Measurements from ENCODE around the gene DNAJC5. TPM values are rescaled to one million over a fixed set of nuclear protein-coding genes. Genes with fewer than 3 reads are reported as not detected.

Gene DNAJC5
- total RNA-seq, 1 donor from 2014 or later: 49.8 TPM

DNA sequence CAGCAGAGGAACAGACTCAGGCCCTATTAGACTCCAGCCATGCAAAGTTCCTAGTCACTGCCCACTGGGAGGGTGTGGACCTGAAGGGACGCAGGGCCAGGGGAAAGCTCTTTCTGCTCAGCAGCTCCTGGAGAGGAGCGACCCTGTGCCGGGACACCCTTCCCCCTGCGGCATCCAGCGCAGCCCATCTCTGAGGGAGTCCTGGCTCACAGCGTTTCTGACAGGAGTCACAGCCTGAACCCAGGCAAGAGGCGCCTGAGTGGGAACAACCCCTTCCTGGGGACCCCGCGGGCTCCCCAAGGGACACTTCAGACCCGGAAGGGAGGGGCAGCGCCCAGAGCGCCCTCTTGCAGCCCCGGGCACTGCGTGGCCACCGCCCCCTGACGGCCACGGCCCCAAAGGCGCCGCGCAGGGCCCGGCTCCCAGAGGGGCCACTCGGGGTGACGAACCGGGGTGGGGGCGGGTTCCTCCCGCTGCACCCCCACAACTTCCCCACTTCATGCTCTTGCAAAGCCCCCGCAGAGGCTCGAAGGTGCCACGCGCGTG is 60.4 kb downstream of the DNAJC5 start:
- TF ChIP-seq, protein P1, sequence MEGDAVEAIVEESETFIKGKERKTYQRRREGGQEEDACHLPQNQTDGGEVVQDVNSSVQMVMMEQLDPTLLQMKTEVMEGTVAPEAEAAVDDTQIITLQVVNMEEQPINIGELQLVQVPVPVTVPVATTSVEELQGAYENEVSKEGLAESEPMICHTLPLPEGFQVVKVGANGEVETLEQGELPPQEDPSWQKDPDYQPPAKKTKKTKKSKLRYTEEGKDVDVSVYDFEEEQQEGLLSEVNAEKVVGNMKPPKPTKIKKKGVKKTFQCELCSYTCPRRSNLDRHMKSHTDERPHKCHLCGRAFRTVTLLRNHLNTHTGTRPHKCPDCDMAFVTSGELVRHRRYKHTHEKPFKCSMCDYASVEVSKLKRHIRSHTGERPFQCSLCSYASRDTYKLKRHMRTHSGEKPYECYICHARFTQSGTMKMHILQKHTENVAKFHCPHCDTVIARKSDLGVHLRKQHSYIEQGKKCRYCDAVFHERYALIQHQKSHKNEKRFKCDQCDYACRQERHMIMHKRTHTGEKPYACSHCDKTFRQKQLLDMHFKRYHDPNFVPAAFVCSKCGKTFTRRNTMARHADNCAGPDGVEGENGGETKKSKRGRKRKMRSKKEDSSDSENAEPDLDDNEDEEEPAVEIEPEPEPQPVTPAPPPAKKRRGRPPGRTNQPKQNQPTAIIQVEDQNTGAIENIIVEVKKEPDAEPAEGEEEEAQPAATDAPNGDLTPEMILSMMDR (IDR thresholded peaks at IDR 0.05): peak; percentile 48
- intact Hi-C loops (cut with DNase I): no loop called here
- Histone ChIP-seq H3K4me1 (peaks cover 61% of the 10 kb centered on the region), H3K27me3 (no peaks in the 10 kb centered on the region), H3K36me3 (no peaks in the 10 kb centered on the region), H3K27ac (peak overlapping the region; percentile 92), H3K9me3 (no peaks in the 10 kb centered on the region), H3K4me3 (peak overlapping the region; percentile 94)
- DNase-seq (peak; percentile 85), ATAC-seq (peak; percentile 57)

DNA sequence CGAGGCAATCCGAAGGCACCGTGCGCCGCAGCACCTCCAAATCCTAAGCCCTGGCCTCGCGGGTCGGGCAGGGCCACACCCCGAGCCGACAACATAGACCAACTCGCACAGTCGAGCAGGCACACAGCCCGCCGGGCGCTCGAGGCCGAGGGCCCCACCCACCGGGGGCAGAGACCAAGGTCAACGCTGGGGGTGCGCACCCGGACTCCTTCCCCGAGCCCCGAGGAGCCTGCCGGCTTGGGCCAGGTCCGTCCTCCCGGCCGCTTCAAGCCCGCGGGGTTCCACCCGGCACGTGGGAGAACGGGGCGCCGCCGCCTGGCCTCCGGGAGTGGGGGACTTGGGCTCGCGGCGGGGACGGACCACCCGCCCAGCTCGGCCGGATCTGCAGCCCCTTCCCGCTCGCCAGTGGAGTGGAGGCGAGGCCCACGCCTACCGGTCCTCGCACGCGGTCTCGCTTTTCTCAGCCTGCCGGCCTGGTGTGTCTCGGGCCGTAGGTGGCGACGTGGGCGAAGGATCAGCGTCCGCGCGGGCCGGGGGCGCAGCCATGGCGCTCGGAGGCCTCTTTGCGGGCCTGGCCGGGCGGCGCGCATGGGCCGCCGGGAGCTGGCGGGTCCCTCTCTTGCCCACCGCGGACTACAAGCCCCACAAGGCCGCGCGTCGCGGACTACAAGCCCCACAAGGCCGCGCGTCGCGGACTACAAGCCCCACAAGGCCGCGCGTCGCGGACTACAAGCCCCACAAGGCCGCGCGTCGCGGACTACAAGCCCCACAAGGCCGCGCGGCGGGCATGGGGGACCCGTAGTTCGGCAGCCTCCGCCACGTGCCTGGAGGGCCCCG is 61.1 kb downstream of the DNAJC5 start, which contains the start of gene UCKL1:
Gene UCKL1, minus strand, starts transcription at position 590 of the 837 bp plus-strand sequence. Its CDS starts 44 bp downstream, at position 546.
- intact Hi-C loops (cut with DNase I): no loop called here
- H3K27ac ChIP-seq: peak within 1 kb of the TSS; percentile 92

DNA sequence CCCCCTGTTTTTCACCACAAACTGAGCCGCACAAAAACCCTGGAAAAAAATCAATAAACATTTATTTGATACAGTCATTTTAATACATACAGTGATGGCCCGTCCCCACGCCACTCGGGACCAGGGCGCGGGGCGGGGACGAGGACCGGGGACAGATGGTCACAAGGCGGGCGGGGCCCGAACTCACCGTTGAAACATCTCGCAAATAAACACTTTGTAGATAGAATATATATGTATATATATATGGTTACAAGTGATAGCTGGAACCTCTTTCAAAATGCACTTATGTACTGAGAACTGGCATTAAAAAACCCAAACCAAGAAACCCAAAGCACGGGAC is 61.7 kb downstream of the DNAJC5 start:
- Histone ChIP-seq H3K27ac (peak overlapping the region; percentile 69), H3K9me3 (no peaks in the 10 kb centered on the region), H3K4me1 (peaks cover 50% of the 10 kb centered on the region), H3K27me3 (no peaks in the 10 kb centered on the region), H3K36me3 (peaks cover 8% of the 10 kb centered on the region), H3K4me3 (peak overlapping the region; percentile 94)
- intact Hi-C loops (cut with DNase I): no loop called here
- TF ChIP-seq, protein P1 (IDR thresholded peaks at IDR 0.05): no peak
- no peak for DNase-seq
- ATAC-seq: no peak

More for the DNA sequence above, 61.1 kb downstream of the DNAJC5 start, which contains the start of gene UCKL1:
- Histone ChIP-seq H3K4me1 (peaks cover 54% of the 10 kb centered on the region), H3K27me3 (no peaks in the 10 kb centered on the region), H3K4me3 (peak within 1 kb of the TSS; percentile 94), H3K36me3 (peaks cover 2% of the 10 kb centered on the region), H3K9me3 (no peaks in the 10 kb centered on the region)
- TF ChIP-seq, protein P1 (IDR thresholded peaks at IDR 0.05): no peak
- DNase-seq (peak; percentile 96), ATAC-seq (peak; percentile 87)

DNA sequence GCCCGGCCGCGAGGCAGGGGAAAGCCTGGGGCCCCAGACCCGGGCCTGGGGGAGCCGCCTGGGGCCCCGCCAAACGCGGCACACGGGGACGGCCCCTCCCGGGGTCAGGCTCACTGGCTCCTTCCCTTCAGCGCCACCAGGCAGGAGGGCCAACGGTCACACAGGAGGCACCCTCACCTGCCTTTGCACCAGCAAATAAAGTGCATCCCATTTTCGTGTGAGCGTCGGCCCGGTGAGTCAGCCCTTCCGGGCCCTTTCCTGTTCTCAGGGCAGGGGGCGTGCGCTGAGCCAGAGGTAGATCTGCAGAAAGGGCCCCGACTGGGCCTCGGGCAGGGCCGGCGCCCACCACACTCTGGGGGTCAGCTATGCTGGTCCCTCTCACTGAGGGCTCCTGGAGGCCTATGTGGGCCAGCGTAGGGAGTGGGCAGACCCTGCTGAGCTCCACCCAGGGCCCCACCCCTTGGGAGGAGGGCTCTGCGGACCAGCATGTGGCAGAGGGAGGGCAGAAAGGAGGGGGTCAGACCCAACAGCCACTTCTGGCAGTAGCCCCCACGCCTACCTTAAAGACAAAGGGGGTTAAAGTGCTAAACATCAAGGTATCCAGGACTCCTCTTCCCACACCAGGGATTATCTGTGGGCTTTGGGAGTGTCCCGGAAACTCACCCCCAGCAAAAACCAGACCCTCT is 62.2 kb downstream of the DNAJC5 start:
- TF ChIP-seq, protein P1 (IDR thresholded peaks at IDR 0.05): peak; percentile 20
- H3K27ac ChIP-seq: peak overlapping the region; percentile 69
- DNase-seq: no peak

DNA sequence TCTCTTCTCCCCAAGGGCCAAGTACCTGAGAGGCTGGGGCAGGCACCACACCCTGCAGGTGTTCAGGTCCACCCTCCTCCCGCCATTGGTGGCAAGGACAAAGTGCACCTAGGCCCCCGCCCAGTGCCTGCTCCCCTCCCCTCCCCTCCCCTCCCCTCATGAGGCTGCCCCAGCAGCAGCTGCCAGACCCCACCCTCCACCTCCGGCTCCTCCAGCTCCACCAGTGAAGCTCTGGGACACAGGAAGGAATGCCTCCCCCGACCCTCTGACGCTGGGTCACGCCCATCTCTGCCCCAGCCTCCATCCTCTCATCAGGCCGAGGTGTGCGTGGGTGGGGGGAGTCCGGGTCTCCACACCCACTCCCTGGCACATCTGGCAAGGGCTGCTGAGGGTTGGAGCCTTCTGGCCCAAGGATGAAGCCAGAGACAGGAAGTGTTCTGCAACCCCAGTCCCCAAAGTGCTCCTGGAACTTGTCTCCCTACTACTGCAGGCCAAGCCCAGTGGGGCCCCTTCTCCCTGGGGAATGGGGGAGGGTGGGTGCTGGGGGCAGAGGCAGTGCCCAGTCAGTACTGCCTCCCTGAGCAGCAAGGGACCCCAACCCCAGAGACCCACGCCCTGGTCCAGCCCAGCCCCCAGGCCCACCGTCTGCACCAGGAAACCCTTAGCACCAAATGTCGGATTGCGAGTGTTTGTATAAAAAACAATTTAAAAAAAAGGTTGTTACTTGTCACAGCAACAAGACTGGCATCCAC is 62.9 kb downstream of the DNAJC5 start:
- peak overlapping the region; percentile 69 for H3K27ac ChIP-seq
- intact Hi-C loops (cut with DNase I): no loop called here
- no peaks in the 10 kb centered on the region for H3K27me3 ChIP-seq
- no peaks in the 10 kb centered on the region for H3K9me3 ChIP-seq
- TF ChIP-seq, protein P1 (IDR thresholded peaks at IDR 0.05): no peak
- H3K4me1 ChIP-seq: peaks cover 38% of the 10 kb centered on the region
- H3K4me3 ChIP-seq: no peak overlapping the region
- no peak for DNase-seq
- ATAC-seq: no peak
- peaks cover 21% of the 10 kb centered on the region for H3K36me3 ChIP-seq

More for the DNA sequence above, 62.2 kb downstream of the DNAJC5 start:
- peaks cover 13% of the 10 kb centered on the region for H3K36me3 ChIP-seq
- peak overlapping the region; percentile 94 for H3K4me3 ChIP-seq
- ATAC-seq: peak; percentile 31
- H3K9me3 ChIP-seq: no peaks in the 10 kb centered on the region
- no peaks in the 10 kb centered on the region for H3K27me3 ChIP-seq
- intact Hi-C loops (cut with DNase I): no loop called here
- peaks cover 45% of the 10 kb centered on the region for H3K4me1 ChIP-seq

Data from upper lobe of right lung (tissue), 1 donor.